Epithelial cell of prostate (primary cell): ENCODE data around the gene SSTR3.
A peak's percentile ranks its signal among the peaks of the same experiment; 100 is the strongest.
"Not testable (repeated sequence)": the region's sequence is repeated elsewhere in the genome, so short reads cannot be mapped to it uniquely, and the experiment has no call there.

Experiments
- DNase-seq: peaks from one replicate; pipeline ENCODE4 v3.0.0-alpha.2; 2011; ENCODE audit warnings: low read depth, low spot score
- H3K27ac ChIP-seq: fragments of 450-650 bp; 2 replicates; pipeline ENCODE4 v1.5.1; 2017; ENCODE audit warnings: mild to moderate bottlenecking

The SSTR3 gene

GRCh38 chr22:37213218-37213855 lies 1.1 kb upstream of the SSTR3 start:
- H3K27ac ChIP-seq, result no peak overlapping the region
- no peak for DNase-seq

DNA sequence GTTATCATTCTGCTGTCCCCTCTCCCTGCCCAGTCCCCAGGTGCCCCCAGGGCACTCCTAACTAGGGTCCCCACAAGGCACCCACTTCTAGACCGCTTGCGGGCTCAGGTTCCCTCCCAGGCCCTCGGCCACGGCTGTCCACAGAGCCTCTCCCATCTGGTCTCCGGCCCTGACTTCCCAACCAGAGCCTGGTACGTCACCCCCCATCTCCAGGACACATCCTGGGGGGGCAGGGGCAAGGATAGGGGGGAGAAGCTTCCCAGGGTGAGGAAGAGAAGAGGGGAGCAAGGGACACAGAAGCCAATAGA lies 457 bp downstream of the SSTR3 start:
- no peak overlapping the region for H3K27ac ChIP-seq
- DNase-seq, result no peak

GRCh38 chr22:37211075-37211865 lies 1.0 kb downstream of the SSTR3 start:
- no peak for DNase-seq
- H3K27ac ChIP-seq, result no peak overlapping the region

DNA sequence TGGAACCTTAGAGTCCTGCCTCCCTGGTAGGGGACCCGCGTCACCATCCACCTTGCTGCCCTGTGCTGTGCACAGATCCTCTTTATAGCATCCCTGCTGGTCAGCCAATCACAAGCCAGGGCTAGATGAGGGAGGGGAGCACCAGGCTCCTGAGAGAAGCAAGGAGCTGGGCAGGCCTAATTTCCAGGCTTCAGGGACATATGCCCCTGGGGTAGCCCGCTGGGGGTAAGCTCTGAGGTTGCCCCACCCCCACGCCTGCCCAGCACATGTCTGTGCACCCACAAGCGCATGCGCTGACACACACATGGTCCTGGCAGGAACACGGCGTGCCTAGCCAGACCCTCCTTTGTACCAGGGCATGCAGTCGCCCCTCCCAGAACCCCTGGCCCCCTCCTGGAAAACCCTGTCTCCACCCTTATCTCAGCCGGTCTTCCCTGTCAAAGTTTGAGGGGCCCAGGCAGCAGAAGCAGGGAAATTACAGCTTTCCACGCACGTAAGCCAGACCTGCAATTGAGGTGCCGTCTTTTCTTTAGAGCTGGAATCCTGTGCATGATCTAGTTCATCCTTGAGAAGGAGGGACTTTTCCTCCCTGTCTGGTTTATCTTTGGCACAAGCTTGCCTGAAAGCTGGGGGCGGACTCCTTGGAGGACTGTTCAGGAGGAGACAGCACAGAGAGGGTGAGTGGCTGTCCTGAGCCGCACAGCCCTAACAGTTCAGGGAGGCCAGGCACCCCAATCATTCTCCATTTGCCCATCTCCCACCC lies 2.1 kb downstream of the SSTR3 start:
- no peak for DNase-seq
- no peak overlapping the region for H3K27ac ChIP-seq

- no peak overlapping the region for H3K27ac ChIP-seq
- DNase-seq, result no peak
These were observed 3.0 kb downstream of the SSTR3 start for GRCh38 chr22:37209140-37209845.

GRCh38 chr22:37208401-37209139 lies 3.7 kb downstream of the SSTR3 start:
- H3K27ac ChIP-seq, result no peak overlapping the region
- DNase-seq, result no peak

GRCh38 chr22:37207981-37208380 lies 4.3 kb downstream of the SSTR3 start:
- DNase-seq, result no peak
- no peak overlapping the region for H3K27ac ChIP-seq

GRCh38 chr22:37206841-37207821 lies 5.1 kb downstream of the SSTR3 start:
- DNase-seq, result no peak
- no peak overlapping the region for H3K27ac ChIP-seq

DNA sequence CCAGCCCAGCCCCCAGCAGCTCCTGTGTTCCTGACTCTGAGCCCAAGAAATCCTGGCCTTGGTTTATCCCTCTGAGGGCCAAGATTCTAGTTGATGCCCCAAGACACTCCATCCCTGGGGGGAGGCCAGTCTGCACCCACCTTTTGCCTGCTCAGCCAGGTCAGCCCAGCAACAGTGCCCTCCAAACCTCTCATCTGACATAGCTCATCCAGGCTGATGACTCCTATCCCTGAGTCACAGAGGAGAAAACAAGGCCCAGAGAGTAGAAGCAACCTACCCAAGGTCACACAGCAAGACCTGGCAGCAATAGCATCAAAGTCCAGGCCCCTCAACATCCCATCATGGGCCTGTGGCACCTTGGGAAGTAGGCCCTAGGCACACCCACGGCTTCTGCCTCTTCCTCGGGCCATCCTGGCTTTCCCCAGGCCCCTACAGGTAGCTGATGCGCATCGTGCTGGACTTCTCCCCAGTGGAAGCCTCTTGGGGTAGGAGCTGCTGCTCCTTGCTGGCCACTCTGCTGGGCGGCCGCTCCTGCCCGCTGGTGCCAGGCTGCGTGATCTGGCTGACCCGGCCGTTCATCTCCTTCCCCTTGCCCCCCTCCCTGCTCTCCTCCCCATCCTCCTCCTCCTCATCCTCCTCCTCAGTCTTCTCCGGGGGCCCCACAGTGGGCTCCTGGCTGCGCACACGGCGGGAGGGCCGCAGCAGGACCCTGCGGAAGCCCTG lies 6.0 kb downstream of the SSTR3 start:
- DNase-seq, result no peak
- no peak overlapping the region for H3K27ac ChIP-seq

- no peak for DNase-seq
- H3K27ac ChIP-seq, result no peak overlapping the region
These were observed 7.2 kb downstream of the SSTR3 start for GRCh38 chr22:37205046-37205445.

DNA sequence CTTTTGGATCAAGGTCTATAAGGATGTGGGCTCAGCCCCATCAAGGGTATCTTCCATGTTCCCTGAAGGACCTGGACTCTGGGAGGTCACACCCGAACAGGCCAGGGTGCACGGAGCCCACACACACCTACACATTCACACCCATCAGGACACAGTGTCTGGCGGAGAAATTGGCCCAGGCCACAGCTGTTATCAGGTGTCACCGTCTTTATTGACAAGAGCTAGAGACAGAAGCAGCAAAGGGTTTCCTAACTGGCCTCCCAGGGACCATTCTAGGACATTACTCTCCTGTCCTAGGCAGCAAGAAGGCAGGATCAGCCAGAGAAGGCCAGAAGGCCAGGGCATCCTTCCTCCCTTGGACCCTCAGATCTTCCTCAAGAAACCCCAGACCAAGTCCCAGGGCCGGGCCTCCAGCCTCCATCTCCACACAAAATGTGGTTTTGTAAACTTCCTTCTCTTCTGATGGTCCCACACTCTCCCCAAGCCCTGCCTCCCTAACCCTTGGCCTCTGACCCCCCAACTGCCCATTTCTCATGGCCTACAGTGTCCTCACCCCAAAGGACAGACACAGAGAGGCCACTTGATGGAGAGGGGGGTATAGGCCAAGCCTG lies 8.1 kb downstream of the SSTR3 start:
- no peak overlapping the region for H3K27ac ChIP-seq
- DNase-seq, result no peak

DNA sequence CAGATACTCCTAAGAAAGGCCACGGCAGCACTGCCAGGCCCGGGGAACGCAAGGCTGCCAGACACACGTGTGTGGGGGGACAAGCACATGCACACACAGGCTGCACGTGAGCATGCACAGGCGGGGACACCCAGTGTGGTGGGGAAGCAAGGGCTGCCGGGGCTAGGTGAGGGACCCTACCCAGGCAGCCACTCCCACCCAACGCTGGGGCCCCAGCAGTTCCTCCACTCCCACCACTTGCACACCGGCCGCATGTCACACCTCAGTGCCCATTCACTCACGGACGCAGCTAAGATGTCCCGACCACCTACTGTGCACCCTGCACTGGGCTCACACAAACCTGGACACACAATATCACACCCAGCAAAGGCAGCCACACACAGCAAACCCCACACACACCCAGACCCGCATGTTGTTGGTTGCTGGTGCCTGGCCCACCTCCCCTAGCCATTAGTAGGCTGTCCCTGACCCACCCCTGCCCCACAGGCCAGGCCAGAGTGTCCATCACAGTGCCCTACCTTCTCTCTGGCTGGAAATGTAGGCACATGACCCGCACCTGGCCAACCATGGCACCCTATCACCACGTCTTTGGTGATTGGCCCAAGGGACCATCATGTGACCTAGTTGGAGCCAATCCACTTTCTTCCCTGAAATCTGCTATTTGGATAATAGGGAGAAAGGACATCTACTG lies 8.8 kb downstream of the SSTR3 start:
- no peak overlapping the region for H3K27ac ChIP-seq
- DNase-seq, result no peak

- DNase-seq, result no peak
- H3K27ac ChIP-seq, result no peak overlapping the region
These were observed 9.6 kb downstream of the SSTR3 start for GRCh38 chr22:37202716-37203115.

- H3K27ac ChIP-seq, result no peak overlapping the region
- no peak for DNase-seq
These were observed 10.2 kb downstream of the SSTR3 start for GRCh38 chr22:37202001-37202555.

GRCh38 chr22:37201443-37201820 lies 10.8 kb downstream of the SSTR3 start:
- not testable (repeated sequence) for DNase-seq, H3K27ac ChIP-seq

- H3K27ac ChIP-seq, result peak overlapping the region; percentile 93
These were observed 12.5 kb downstream of the SSTR3 start for GRCh38 chr22:37199760-37200108.

DNA sequence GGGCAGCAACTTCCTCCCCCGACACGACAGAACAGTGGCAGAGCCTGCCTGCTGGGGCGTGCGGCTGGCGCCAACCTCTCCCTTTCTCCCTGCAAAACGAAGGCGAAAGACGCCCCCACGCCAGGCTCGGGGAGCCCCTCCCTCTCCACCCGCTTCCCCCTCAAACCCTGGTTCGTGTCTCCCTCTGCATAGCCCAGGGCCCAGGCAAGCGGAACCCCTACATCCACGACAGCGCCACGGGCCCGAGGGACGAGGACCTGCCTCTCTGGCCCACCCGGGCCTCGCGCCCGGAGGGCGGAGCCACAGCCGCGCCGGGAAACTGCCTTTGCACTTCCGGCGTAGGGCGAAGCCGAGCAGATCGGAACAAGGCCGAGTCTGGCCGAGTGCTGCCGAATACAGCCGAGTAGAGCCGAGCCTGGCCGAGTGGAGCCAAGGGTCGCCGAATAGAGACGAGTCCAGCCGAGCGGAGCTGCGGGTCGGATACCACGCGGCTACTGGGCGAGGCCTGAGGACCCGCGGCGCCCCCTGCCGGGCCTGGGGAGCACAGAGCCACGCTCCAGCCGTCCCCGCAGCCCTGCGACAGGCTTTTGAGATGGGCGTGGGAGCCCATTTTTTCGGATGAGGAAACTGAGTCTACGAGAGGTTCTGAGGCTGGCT lies 13.0 kb downstream of the SSTR3 start:
- peak overlapping the region; percentile 93 for H3K27ac ChIP-seq
- peak; percentile 70 for DNase-seq

More at GRCh38 chr22:37199760-37200108, 12.5 kb downstream of the SSTR3 start:
- no peak for DNase-seq
